ENCODE measurements around the gene ZNF557. TPM values are rescaled to one million over a fixed set of nuclear protein-coding genes. Genes with fewer than 3 reads are reported as not detected.

ZNF557 gene
- total and polyA plus RNA-seq, 2 of the 4 experiments (the other 2 are of a cell fraction), result 3.7 to 21.1 TPM

- no peak overlapping the region for H2BK20ac ChIP-seq (ENCODE audit: low read depth, low read length)
- no peak overlapping the region for H3K23ac ChIP-seq (ENCODE audit: low read depth, low read length)
- no TSS peak for BruUV-seq (replicated peaks)
- H2AFZ ChIP-seq (replicated peaks; ENCODE audit: low read length, poor library complexity), result no peak overlapping the region
- H3K4me1 ChIP-seq (ENCODE audit: control insufficient read depth, insufficient read depth, low read length), result no peaks in the 10 kb centered on the region
- H3K27ac ChIP-seq (ENCODE audit: insufficient read depth, low read length), result no peak overlapping the region
- H3K79me1 ChIP-seq (ENCODE audit: low read depth in 1 of 2, low read length in 2 of 2), result no peaks in the 10 kb centered on the region
- H4K91ac ChIP-seq (ENCODE audit: insufficient read depth, low read depth, low read length), result no peak overlapping the region
- H3K4me2 ChIP-seq (ENCODE audit: low read depth, low read length), result no peak overlapping the region
- DNase-seq (no peak), ATAC-seq (ENCODE audit: low read depth) (no peak)
- ChIA-PET CTCF (interaction anchor here (0.6 kb wide), 1 partner anchor 1084 kb away, joined by 4 read pairs; no protein-coding TSS in a partner anchor), POLR2A (ENCODE audit: unreplicated experiment) (no interaction called here)
- H3K9me1 ChIP-seq (ENCODE audit: insufficient read depth, low read length), result no peaks in the 10 kb centered on the region
- no peak overlapping the region for H3K14ac ChIP-seq (replicated peaks; ENCODE audit: low read depth, low read length)
- H3K4me3 ChIP-seq (ENCODE audit: insufficient read depth, low read depth, low read length), result no peak overlapping the region
- no peak for TF ChIP-seq FOS (IDR thresholded peaks at IDR 0.05; ENCODE audit: low read depth, low read length)
- no peak for TF ChIP-seq USF2 (IDR thresholded peaks at IDR 0.05; ENCODE audit: low read depth, low read length)
- TF ChIP-seq CHD1 (IDR thresholded peaks at IDR 0.05; ENCODE audit: low read depth, low read length), result no peak
- TF ChIP-seq RCOR1 (IDR thresholded peaks at IDR 0.05; ENCODE audit: insufficient replicate concordance, low read length), result no peak
- no peaks in the 10 kb centered on the region for H3K27me3 ChIP-seq (ENCODE audit: control insufficient read depth, insufficient read depth, low read length)
- H2BK15ac ChIP-seq (ENCODE audit: low read depth, low read length), result no peak overlapping the region
- no peak overlapping the region for H4K5ac ChIP-seq (ENCODE audit: low read depth, low read length)
- H3K18ac ChIP-seq (ENCODE audit: low read depth, low read length), result no peak overlapping the region
- H2AK9ac ChIP-seq (replicated peaks; ENCODE audit: low read depth, low read length, poor library complexity), result no peak overlapping the region
- H2BK120ac ChIP-seq (ENCODE audit: low read depth, low read length), result no peak overlapping the region
- dilution Hi-C loops (cut with HindIII; ENCODE audit: low sequenced_read_pairs, unreplicated experiment) (no loop called here), in situ Hi-C loops (cut with MboI; ENCODE audit: low sequenced_read_pairs) (loop anchor here (25.0 kb wide), 1 partner anchor 699 kb away; no protein-coding TSS in a partner anchor), intact Hi-C loops (cut with micrococcal nuclease) (no loop called here)
- no peak overlapping the region for H2BK5ac ChIP-seq (ENCODE audit: low read depth, low read length, poor library complexity, severe bottlenecking)
- H3K56ac ChIP-seq (ENCODE audit: extremely low read depth, insufficient read depth, low read length), result no peak overlapping the region
- peaks cover 6% of the 10 kb centered on the region; the same call in 1 of the 2 replicates for H3K36me3 ChIP-seq (ENCODE audit: control insufficient read depth, insufficient read depth, low read length)
- no peak overlapping the region for H3K4ac ChIP-seq (ENCODE audit: low read depth, low read length)
- H3K9ac ChIP-seq (ENCODE audit: low read depth, low read length), result no peak overlapping the region
- no peak overlapping the region for H2AK5ac ChIP-seq (ENCODE audit: low read depth, low read length)
- WGBS, 2 experiments (ENCODE audit: extremely low coverage in 2 of 2, insufficient read length in 1 of 2), result no CpG with 5 or more reads among the region's 1 CpG
- H4K20me1 ChIP-seq (ENCODE audit: insufficient read depth, low read length), result no peaks in the 10 kb centered on the region
- no peak overlapping the region for H4K8ac ChIP-seq (ENCODE audit: low read depth in 2 of 2, low read length in 2 of 2)
- peaks cover 4% of the 10 kb centered on the region; the same call in 1 of the 2 replicates for H3K9me3 ChIP-seq (ENCODE audit: control insufficient read depth, insufficient read depth, low read length)
These were observed 43.7 kb downstream of the ZNF557 start for GRCh38 chr19:7113233-7113632.

Data from IMR-90 (cell line).